GM23338 (cell line): ENCODE results near the gene EBF4. TPM values are rescaled to one million over a fixed set of nuclear protein-coding genes. Genes with fewer than 3 reads are reported as not detected.

Experiments
- ATAC-seq: fragments of 200-7000 bp; cut with Tn5 transposase; 3 replicates; pipeline ENCODE4 v1.9.1; 2020
- DNase-seq: peaks from one replicate; pipeline ENCODE4 v3.0.0-alpha.2; 2015; ENCODE audit warnings: low spot score
- H2AFZ ChIP-seq: fragments of 200-600 bp; sonication (generic); 2 replicates; pipeline ENCODE4 v1.8.0; 2016; ENCODE audit warnings: antibody characterized with exemption, mild to moderate bottlenecking, moderate library complexity
- H3F3A ChIP-seq: fragments of 200-600 bp; sonication (generic); replicated peaks from 2 replicates; pipeline ENCODE4 v1.8.0; 2017; ENCODE audit warnings: antibody characterized with exemption, mixed run types, low read depth
- H3K27ac ChIP-seq: fragments of 200-600 bp; sonication (generic); 2 replicates; pipeline ENCODE4 v1.6.1; 2016; ENCODE audit warnings: low read depth
- H3K27me3 ChIP-seq: fragments of 200-600 bp; sonication (generic); 2 replicates; pipeline ENCODE4 v1.8.0; 2016; ENCODE audit warnings: mild to moderate bottlenecking, mixed run types, moderate library complexity; ENCODE audit not compliant: insufficient read depth
- H3K36me3 ChIP-seq: fragments of 200-600 bp; sonication (generic); 2 replicates; pipeline ENCODE4 v1.8.0; 2016; ENCODE audit warnings: mild to moderate bottlenecking; ENCODE audit not compliant: insufficient read depth
- H3K4me1 ChIP-seq: fragments of 200-600 bp; sonication (generic); 2 replicates; pipeline ENCODE4 v1.8.0; 2016; ENCODE audit warnings: mild to moderate bottlenecking, moderate library complexity; ENCODE audit not compliant: insufficient read depth
- H3K4me2 ChIP-seq: fragments of 200-600 bp; sonication (generic); 2 replicates; pipeline ENCODE4 v1.7.1; 2017; ENCODE audit warnings: mixed run types
- H3K4me3 ChIP-seq: fragments of 200-600 bp; sonication (generic); 2 replicates; pipeline ENCODE4 v1.6.1; 2016; ENCODE audit warnings: mixed run types
- H3K79me2 ChIP-seq: fragments of 200-600 bp; sonication (generic); replicated peaks from 2 replicates; pipeline ENCODE4 v1.8.0; 2017; ENCODE audit warnings: mild to moderate bottlenecking; ENCODE audit not compliant: insufficient read depth
- H3K9me2 ChIP-seq: fragments of 200-600 bp; sonication (generic); 2 replicates; pipeline ENCODE4 v1.8.0; 2017; ENCODE audit not compliant: insufficient read depth
- H4K20me1 ChIP-seq: fragments of 200-600 bp; sonication (generic); replicated peaks from 2 replicates; pipeline ENCODE4 v1.8.0; 2017; ENCODE audit warnings: mild to moderate bottlenecking; ENCODE audit not compliant: insufficient read depth
- H3K27ac Mint-ChIP-seq: 2 replicates; pipeline ENCODE4 v1.8.0; 2020; ENCODE audit warnings: inconsistent platforms, mild to moderate bottlenecking, moderate library complexity, mixed read lengths
- H3K27me3 Mint-ChIP-seq: 3 replicates; pipeline ENCODE4 v1.8.0; 2022; ENCODE audit warnings: low read depth, mild to moderate bottlenecking, moderate library complexity, mixed read lengths, inconsistent platforms; ENCODE audit not compliant: insufficient read depth, poor library complexity
- H3K36me3 Mint-ChIP-seq: 3 replicates; pipeline ENCODE4 v1.8.0; 2021; ENCODE audit warnings: low read depth, mild to moderate bottlenecking, inconsistent platforms, moderate library complexity, mixed read lengths
- H3K4me1 Mint-ChIP-seq: 3 replicates; pipeline ENCODE4 v1.8.0; 2020; ENCODE audit warnings: mild to moderate bottlenecking, inconsistent platforms, mixed read lengths
- H3K4me3 Mint-ChIP-seq: 3 replicates; pipeline ENCODE4 v1.8.0; 2021; ENCODE audit warnings: moderate library complexity, mild to moderate bottlenecking, inconsistent platforms, mixed read lengths
- H3K9me3 Mint-ChIP-seq: 3 replicates; pipeline ENCODE4 v1.8.0; 2020; ENCODE audit warnings: moderate library complexity, mild to moderate bottlenecking, inconsistent platforms, mixed read lengths
- CTCF ChIP-seq, 2 experiments: fragments of 200-600 bp in 1 of 2; sonication (generic) in 1 of 2; conservative IDR thresholded peaks; 2 replicates each; pipeline versions ENCODE4 v1.5.1 to v1.6.1; 2016 to 2017; ENCODE audit warnings: antibody characterized with exemption in 2 of 2, low read depth in 2 of 2, mild to moderate bottlenecking in 2 of 2, moderate library complexity in 1 of 2
- EZH2phosphoT487 ChIP-seq: fragments of 200-600 bp; sonication (generic); IDR thresholded peaks from one replicate; pipeline ENCODE4 v1.8.1; 2018; ENCODE audit warnings: antibody characterized with exemption; ENCODE audit not compliant: unreplicated experiment
- REST ChIP-seq: IDR thresholded peaks from one replicate; pipeline ENCODE4 v1.6.1; 2018; ENCODE audit warnings: antibody characterized with exemption; ENCODE audit not compliant: unreplicated experiment
- ZNF462 ChIP-seq: fragments of 250-450 bp; sonication (Bioruptor Pico); IDR thresholded peaks from 2 replicates; pipeline ENCODE4 v1.5.0; 2020; ENCODE audit warnings: mild to moderate bottlenecking, moderate library complexity
- polyA plus RNA-seq: library from polyadenylated mRNA; unstranded; fragments of >200 nt; fragmentation: Nextera tagmentation; extraction: Ambion mirVana; gene quantifications from 2 replicates; pipeline ENCODE4 v1.2.1, GENCODE V29; 2016
- total RNA-seq: library from RNA; depleted of rRNA; stranded (reverse); fragments of >200 nt; shearing (Covaris generic); gene quantifications from 2 replicates; pipeline ENCODE4 v1.2.3, GENCODE V29; 2014

EBF4 gene
- total and polyA plus RNA-seq, 2 experiments from 2014 or later = 0.66 to 1.6 TPM

GRCh38 chr20:2742431-2742830 lies 49.9 kb downstream of the EBF4 start:
- Histone ChIP-seq H2AFZ (no peak overlapping the region), H3K4me3 (no peak overlapping the region), H4K20me1 (no peaks in the 10 kb centered on the region; the same call in 1 of the 2 replicates), H3K9me2 (no peaks in the 10 kb centered on the region), H3K4me1 (peaks cover 14% of the 10 kb centered on the region; the same call in 1 of the 2 replicates), H3K27ac (no peak overlapping the region), H3F3A (no peaks in the 10 kb centered on the region), H3K79me2 (no peaks in the 10 kb centered on the region), H3K27me3 (peaks cover 63% of the 10 kb centered on the region), H3K36me3 (no peaks in the 10 kb centered on the region), H3K4me2 (no peak overlapping the region)
- Mint-ChIP-seq H3K36me3 (no peaks in the 10 kb centered on the region), H3K4me3 (no peak overlapping the region), H3K9me3 (no peaks in the 10 kb centered on the region; the same call in 2 of the 3 replicates), H3K27me3 (peaks cover 25% of the 10 kb centered on the region), H3K4me1 (peaks cover 20% of the 10 kb centered on the region), H3K27ac (no peak overlapping the region)
- ATAC-seq (no peak), DNase-seq (no peak)
- no peak for TF ChIP-seq EZH2phosphoT487

- DNase-seq (peak; percentile 90), ATAC-seq (peak; percentile 89)
- H3K4me1 ChIP-seq = peaks cover 17% of the 10 kb centered on the region
- H4K20me1 ChIP-seq = no peaks in the 10 kb centered on the region; the same call in 1 of the 2 replicates
- H3K9me2 ChIP-seq = no peaks in the 10 kb centered on the region
- no peak overlapping the region for H3K4me3 Mint-ChIP-seq
- H3K4me3 ChIP-seq = no peak overlapping the region
- no peaks in the 10 kb centered on the region for H3K36me3 Mint-ChIP-seq
- TF ChIP-seq CTCF (conservative IDR thresholded peaks at IDR 0.05; ENCODE audit: low read depth in 2 of 2) (peak; percentile 93 to 96), REST (no peak), ZNF462 (peak; percentile 66)
- H3K27me3 ChIP-seq = peaks cover 69% of the 10 kb centered on the region
- H3K36me3 ChIP-seq = no peaks in the 10 kb centered on the region
- H3K27ac ChIP-seq = no peak overlapping the region
- H3F3A ChIP-seq = no peaks in the 10 kb centered on the region
- H3K27me3 Mint-ChIP-seq = peaks cover 31% of the 10 kb centered on the region
- H3K4me2 ChIP-seq = no peak overlapping the region
- H2AFZ ChIP-seq = no peak overlapping the region
- H3K27ac Mint-ChIP-seq = no peak overlapping the region
- no peaks in the 10 kb centered on the region for H3K79me2 ChIP-seq
- no peaks in the 10 kb centered on the region; the same call in 2 of the 3 replicates for H3K9me3 Mint-ChIP-seq
- peaks cover 22% of the 10 kb centered on the region for H3K4me1 Mint-ChIP-seq
Observed at GRCh38 chr20:2742934-2743559, 50.5 kb downstream of the EBF4 start.
